ENCODE results near the gene KCNC1.

The KCNC1 gene

GRCh38 chr11:17827006-17827405 lies 92.4 kb downstream of the KCNC1 start:
- DNase-seq (ENCODE audit: low read depth), result no peak

- DNase-seq (ENCODE audit: low read depth), result no peak
Observed at GRCh38 chr11:17828311-17828751, 93.8 kb downstream of the KCNC1 start.

DNA sequence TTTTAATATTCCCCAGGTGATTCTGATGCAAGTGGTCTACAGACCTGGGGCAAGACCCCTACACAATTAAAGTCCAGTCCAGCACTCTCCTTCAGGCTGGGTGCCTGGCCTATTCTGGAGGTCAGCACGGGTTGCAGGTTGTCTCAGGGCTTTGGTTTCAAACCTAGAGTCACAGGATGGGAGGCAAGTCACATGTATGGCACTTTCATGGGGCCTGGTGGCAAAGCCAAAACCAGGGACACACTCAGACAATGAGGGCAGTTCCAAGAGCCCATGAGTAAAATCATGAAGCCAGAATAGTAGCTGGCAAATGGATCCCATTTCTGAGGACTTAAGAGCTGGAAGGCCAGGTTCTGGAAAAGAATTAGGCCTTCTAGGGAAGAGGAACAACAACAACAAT lies 96.6 kb downstream of the KCNC1 start:
- DNase-seq (ENCODE audit: low read depth), result no peak

DNA sequence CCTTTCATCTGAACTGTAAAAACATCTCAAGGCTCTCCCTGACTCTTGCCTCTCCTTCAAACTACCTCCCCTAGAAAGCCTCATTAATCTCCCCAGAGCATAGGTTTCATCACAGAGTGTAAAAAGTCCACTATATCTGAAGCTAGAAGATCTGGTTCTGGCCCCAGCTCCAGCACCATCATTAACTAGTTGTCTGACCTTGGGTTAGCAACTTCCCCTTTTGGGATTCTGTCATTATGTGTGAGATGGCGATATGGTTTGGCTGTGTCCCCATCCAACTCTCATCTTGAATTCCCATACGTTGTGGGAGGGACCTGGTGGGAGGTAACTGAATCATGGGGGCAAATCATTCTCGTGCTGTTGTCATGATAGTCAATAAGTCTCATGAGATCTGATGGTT lies 97.3 kb downstream of the KCNC1 start:
- no peak for DNase-seq (ENCODE audit: low read depth)
